Retinal pigment epithelial cell (primary cell): ENCODE measurements around the gene PSME3.

ENCODE experiments used
- DNase-seq: peaks from one replicate; pipeline ENCODE4 v3.0.0-alpha.2; 2010; ENCODE audit warnings: low read depth
- H3K4me3 ChIP-seq: 2 replicates; pipeline ENCODE4 v1.5.1; 2011; ENCODE audit warnings: mild to moderate bottlenecking, low read length, control low read depth, moderate library complexity
- TF ChIP-seq, protein P1 (sequence below): conservative IDR thresholded peaks from 2 replicates; pipeline ENCODE4 v1.5.1; 2011; ENCODE audit warnings: low read depth, low read length, control low read depth, inconsistent platforms

PSME3 gene

DNA sequence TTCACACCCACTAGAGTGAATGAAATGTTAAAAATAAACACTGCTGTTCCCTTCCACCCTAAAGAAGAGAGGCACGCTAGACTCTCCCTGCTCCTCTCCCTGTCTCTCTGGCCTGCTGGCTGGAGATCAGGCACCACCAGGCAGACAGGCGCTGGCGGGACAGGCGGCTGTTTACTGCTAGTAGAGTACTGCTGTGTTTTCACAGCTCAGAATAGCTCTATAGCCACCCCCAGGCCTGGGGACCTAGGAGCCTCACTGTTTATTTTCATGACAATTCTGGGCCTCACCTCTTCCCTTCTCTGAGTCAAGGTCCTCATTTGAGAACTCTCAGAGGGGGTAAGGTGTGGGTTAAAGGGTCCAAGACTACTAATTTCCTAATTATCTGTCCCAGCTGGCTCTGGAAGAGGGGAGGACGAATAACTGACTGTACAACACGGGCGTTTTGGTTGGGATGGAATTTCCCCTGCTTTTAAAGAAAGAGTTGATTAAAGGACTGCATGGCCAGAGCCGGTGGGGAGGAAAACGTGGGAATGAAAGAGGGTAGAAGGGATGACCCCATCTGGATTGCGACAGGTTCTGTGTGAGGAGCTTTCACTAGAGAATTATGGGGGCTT is 58.4 kb downstream of the PSME3 start:
- no peak overlapping the region for H3K4me3 ChIP-seq
- TF ChIP-seq, protein P1, sequence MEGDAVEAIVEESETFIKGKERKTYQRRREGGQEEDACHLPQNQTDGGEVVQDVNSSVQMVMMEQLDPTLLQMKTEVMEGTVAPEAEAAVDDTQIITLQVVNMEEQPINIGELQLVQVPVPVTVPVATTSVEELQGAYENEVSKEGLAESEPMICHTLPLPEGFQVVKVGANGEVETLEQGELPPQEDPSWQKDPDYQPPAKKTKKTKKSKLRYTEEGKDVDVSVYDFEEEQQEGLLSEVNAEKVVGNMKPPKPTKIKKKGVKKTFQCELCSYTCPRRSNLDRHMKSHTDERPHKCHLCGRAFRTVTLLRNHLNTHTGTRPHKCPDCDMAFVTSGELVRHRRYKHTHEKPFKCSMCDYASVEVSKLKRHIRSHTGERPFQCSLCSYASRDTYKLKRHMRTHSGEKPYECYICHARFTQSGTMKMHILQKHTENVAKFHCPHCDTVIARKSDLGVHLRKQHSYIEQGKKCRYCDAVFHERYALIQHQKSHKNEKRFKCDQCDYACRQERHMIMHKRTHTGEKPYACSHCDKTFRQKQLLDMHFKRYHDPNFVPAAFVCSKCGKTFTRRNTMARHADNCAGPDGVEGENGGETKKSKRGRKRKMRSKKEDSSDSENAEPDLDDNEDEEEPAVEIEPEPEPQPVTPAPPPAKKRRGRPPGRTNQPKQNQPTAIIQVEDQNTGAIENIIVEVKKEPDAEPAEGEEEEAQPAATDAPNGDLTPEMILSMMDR, result no peak
- no peak for DNase-seq

DNA sequence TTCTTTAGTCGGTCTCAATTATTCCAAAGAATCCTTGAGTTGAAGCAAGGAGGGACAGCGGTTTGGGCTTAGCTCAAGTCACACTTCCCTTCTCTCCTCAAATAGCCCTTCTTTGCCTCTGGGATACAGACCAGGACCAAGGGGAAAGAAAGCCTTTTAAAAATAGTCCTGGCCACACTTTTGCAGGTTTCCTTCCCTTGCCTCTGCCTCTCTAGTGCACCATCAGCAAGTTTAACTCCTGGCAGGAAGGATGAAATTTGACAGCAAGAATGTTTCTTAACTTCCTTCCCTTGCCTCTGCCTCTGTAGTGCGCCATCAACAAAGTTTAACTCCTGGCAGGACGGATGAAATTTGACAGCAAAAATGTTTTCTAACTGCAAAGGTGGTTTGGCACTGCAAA is 60.2 kb downstream of the PSME3 start:
- TF ChIP-seq, protein P1, result no peak
- no peak overlapping the region for H3K4me3 ChIP-seq
- DNase-seq, result no peak
